Upper lobe of left lung (tissue), 6 donors: Measurements from ENCODE around the gene ARHGAP26. TPM values are rescaled to one million over a fixed set of nuclear protein-coding genes. Genes with fewer than 3 reads are reported as not detected.
A peak's percentile ranks its signal among the peaks of the same experiment; 100 is the strongest.

Experiments used
- ATAC-seq, 2 donors: fragments of 200-7000 bp; cut with Tn5 transposase; one replicate each; pipeline ENCODE4 v1.9.1; 2022; ENCODE audit warnings: mild to moderate bottlenecking in 2 of 2, moderate library complexity in 2 of 2; ENCODE audit not compliant: low FRiP score in 2 of 2
- DNase-seq, 2 donors: peaks; one replicate each; pipeline ENCODE4 v3.0.0-alpha.2; 2019 to 2020
- H3K27ac ChIP-seq, 4 donors: fragments of 200-600 bp; sonication (generic); one replicate each; pipeline ENCODE4 v1.5.1; 2016 to 2019
- H3K27me3 ChIP-seq, 4 donors: fragments of 200-600 bp; sonication (generic); one replicate each; pipeline ENCODE4 v1.5.1; 2017 to 2019
- H3K36me3 ChIP-seq, 4 donors: fragments of 200-600 bp; sonication (generic); one replicate each; pipeline ENCODE4 v1.5.1; 2016 to 2019
- H3K4me1 ChIP-seq, 4 donors: fragments of 200-600 bp; sonication (generic); one replicate each; pipeline ENCODE4 v1.5.1; 2018 to 2019
- H3K4me3 ChIP-seq, 4 donors: fragments of 200-600 bp; sonication (generic); one replicate each; pipeline ENCODE4 v1.5.1; 2017 to 2019; ENCODE audit warnings: mild to moderate bottlenecking in 2 of 4, moderate library complexity in 1 of 4
- H3K9me3 ChIP-seq, 4 donors: fragments of 200-600 bp; sonication (generic); one replicate each; pipeline ENCODE4 v1.5.1; 2018 to 2019
- CTCF ChIP-seq, 6 experiments: fragments of 450-650 bp in 4 of 6; fragments of 200-600 bp in 2 of 6; sonication (generic) in 2 of 6; IDR thresholded peaks; one replicate each; pipeline ENCODE4 v1.5.1; 2016 to 2019; ENCODE audit warnings: antibody characterized with exemption in 6 of 6
- EP300 ChIP-seq, 4 donors: sonication (generic); formaldehyde crosslinking; IDR thresholded peaks; one replicate each; pipeline ENCODE4 v1.5.1; 2017; ENCODE audit warnings: antibody characterized with exemption in 4 of 4, control low read depth in 2 of 4
- POLR2A ChIP-seq, 4 donors: fragments of 450-650 bp; IDR thresholded peaks; one replicate each; pipeline ENCODE4 v1.5.1; 2016 to 2017; ENCODE audit warnings: antibody characterized with exemption in 4 of 4, mild to moderate bottlenecking in 2 of 4
- POLR2AphosphoS5 ChIP-seq, 2 donors: sonication (generic); formaldehyde crosslinking; IDR thresholded peaks; one replicate each; pipeline ENCODE4 v1.5.1; 2017; ENCODE audit warnings: antibody characterized with exemption in 2 of 2
- WGBS, 2 donors: methylation state at CpG; one replicate each; pipeline ENCODE4 v1.1.5; 2017 to 2018; 5-methylcytosine and 5-hydroxymethylcytosine counted together
- total RNA-seq, 6 donors: library from RNA; depleted of rRNA in 4 of 6; stranded (reverse); fragments of >200 nt in 4 of 6; gene quantifications; one replicate each; pipeline versions ENCODE4 v1.1.0 to v1.2.1, GENCODE V29; 2016 to 2021
- donor health status: DM: no; HTN: no; CAD: no; lungs with moderate emphysema.
- donor health status: DM: no; HTN: yes; CAD: no; lungs with severe emphysema.

ARHGAP26 gene
- total RNA-seq, 6 donors from 2014 or later, result 34.9 to 90.1 (median 38.9) TPM

- no peak for ATAC-seq
- Histone ChIP-seq H3K4me1 (peaks cover 23 to 48% (median 26%) of the 10 kb centered on the region in 4 donors), H3K27me3 (no peaks in the 10 kb centered on the region), H3K36me3 (peaks cover 0 to 10% (median 5%) of the 10 kb centered on the region in 4 donors), H3K27ac (no peak overlapping the region), H3K9me3 (no peaks in the 10 kb centered on the region), H3K4me3 (no peak overlapping the region)
- 79 to 81% methylated on average over 9 of the region's 9 CpGs for WGBS, 2 donors
- no peak for TF ChIP-seq EP300 (IDR thresholded peaks at IDR 0.05)
- TF ChIP-seq CTCF (IDR thresholded peaks at IDR 0.05), result no peak
- no peak for TF ChIP-seq POLR2AphosphoS5 (IDR thresholded peaks at IDR 0.05)
- TF ChIP-seq POLR2A (IDR thresholded peaks at IDR 0.05), result no peak
- no peak for DNase-seq
Measured at GRCh38 chr5:143216211-143216610, 446.0 kb downstream of the ARHGAP26 start.

GRCh38 chr5:143217065-143217803 is 447.1 kb downstream of the ARHGAP26 start:
- Histone ChIP-seq H3K4me1 (peaks cover 26 to 58% (median 31%) of the 10 kb centered on the region in 4 donors), H3K4me3 (no peak overlapping the region), H3K36me3 (peaks cover 0 to 10% (median 5%) of the 10 kb centered on the region in 4 donors), H3K9me3 (no peaks in the 10 kb centered on the region), H3K27ac (peak overlapping the region in 1 of 4 donors; percentile 4), H3K27me3 (no peaks in the 10 kb centered on the region)
- WGBS, 2 donors, result 53 to 54% methylated on average over 10 of the region's 10 CpGs
- DNase-seq (no peak), ATAC-seq (peak in 1 of 2 donors; percentile 26)
- TF ChIP-seq POLR2A (IDR thresholded peaks at IDR 0.05), result no peak
- no peak for TF ChIP-seq POLR2AphosphoS5 (IDR thresholded peaks at IDR 0.05)
- no peak for TF ChIP-seq CTCF (IDR thresholded peaks at IDR 0.05)
- TF ChIP-seq EP300 (IDR thresholded peaks at IDR 0.05), result no peak

GRCh38 chr5:143217804-143218160 is 447.6 kb downstream of the ARHGAP26 start:
- TF ChIP-seq CTCF (IDR thresholded peaks at IDR 0.05) (no peak), POLR2A (IDR thresholded peaks at IDR 0.05) (no peak), EP300 (IDR thresholded peaks at IDR 0.05) (no peak), POLR2AphosphoS5 (IDR thresholded peaks at IDR 0.05) (no peak)
- no peaks in the 10 kb centered on the region for H3K27me3 ChIP-seq
- DNase-seq (no peak), ATAC-seq (no peak)
- peaks cover 0 to 10% (median 5%) of the 10 kb centered on the region in 4 donors for H3K36me3 ChIP-seq
- H3K27ac ChIP-seq, result peak overlapping the region in 1 of 4 donors; percentile 4
- WGBS, 2 donors, result 85 to 94% methylated on average over 2 of the region's 2 CpGs
- peaks cover 23 to 63% (median 36%) of the 10 kb centered on the region in 4 donors for H3K4me1 ChIP-seq
- no peak overlapping the region for H3K4me3 ChIP-seq
- no peaks in the 10 kb centered on the region for H3K9me3 ChIP-seq

GRCh38 chr5:143218517-143219170 is 448.5 kb downstream of the ARHGAP26 start:
- H3K27me3 ChIP-seq, result no peaks in the 10 kb centered on the region
- 75 to 81% methylated on average over 3 to 4 of the region's 4 CpGs for WGBS, 2 donors
- H3K4me3 ChIP-seq, result no peak overlapping the region
- peaks cover 21 to 65% (median 35%) of the 10 kb centered on the region in 4 donors for H3K4me1 ChIP-seq
- no peaks in the 10 kb centered on the region for H3K9me3 ChIP-seq
- no peak for ATAC-seq
- DNase-seq, result no peak
- no peak for TF ChIP-seq CTCF (IDR thresholded peaks at IDR 0.05)
- no peak for TF ChIP-seq POLR2AphosphoS5 (IDR thresholded peaks at IDR 0.05)
- TF ChIP-seq EP300 (IDR thresholded peaks at IDR 0.05), result no peak
- TF ChIP-seq POLR2A (IDR thresholded peaks at IDR 0.05), result no peak
- no peak overlapping the region for H3K27ac ChIP-seq
- H3K36me3 ChIP-seq, result peaks cover 0 to 12% (median 5%) of the 10 kb centered on the region in 4 donors
